ENCODE data around the gene SH3GL2.
"Not testable (repeated sequence)": the region's sequence is repeated elsewhere in the genome, so short reads cannot be mapped to it uniquely, and the experiment has no call there.

SH3GL2 gene

GRCh38 chr9:17760250-17760649 is 181.4 kb downstream of the SH3GL2 start:
- DNase-seq = no peak

- no peak for DNase-seq
These were observed 183.3 kb downstream of the SH3GL2 start for GRCh38 chr9:17761984-17762676.

- no peak for DNase-seq
These were observed 185.4 kb downstream of the SH3GL2 start for GRCh38 chr9:17764306-17764705.

- DNase-seq = not testable (repeated sequence)
These were observed 186.3 kb downstream of the SH3GL2 start for GRCh38 chr9:17765131-17765530.

GRCh38 chr9:17772223-17772622 is 193.4 kb downstream of the SH3GL2 start:
- no peak for DNase-seq

GRCh38 chr9:17775656-17776055 is 196.8 kb downstream of the SH3GL2 start:
- DNase-seq = no peak

GRCh38 chr9:17776735-17777134 is 197.9 kb downstream of the SH3GL2 start:
- DNase-seq = no peak

- no peak for DNase-seq
These were observed 198.6 kb downstream of the SH3GL2 start for GRCh38 chr9:17777465-17777864.

- no peak for DNase-seq
These were observed 203.7 kb downstream of the SH3GL2 start for GRCh38 chr9:17782430-17783149.

GRCh38 chr9:17783227-17783626 is 204.4 kb downstream of the SH3GL2 start:
- DNase-seq = no peak

GRCh38 chr9:17789316-17789715 is 210.4 kb downstream of the SH3GL2 start:
- no peak for DNase-seq

GRCh38 chr9:17793713-17794622 is 215.1 kb downstream of the SH3GL2 start:
- no peak for DNase-seq

- no peak for DNase-seq
These were observed 216.9 kb downstream of the SH3GL2 start for GRCh38 chr9:17795744-17796143.

GRCh38 chr9:17799369-17799768 is 220.5 kb downstream of the SH3GL2 start:
- DNase-seq = no peak

GRCh38 chr9:17800418-17800817 is 221.6 kb downstream of the SH3GL2 start:
- DNase-seq = no peak

GRCh38 chr9:17802249-17802857 is 223.5 kb downstream of the SH3GL2 start:
- DNase-seq = no peak

- no peak for DNase-seq
These were observed 228.9 kb downstream of the SH3GL2 start for GRCh38 chr9:17807613-17808282.

GRCh38 chr9:17810317-17810716 is 231.5 kb downstream of the SH3GL2 start:
- no peak for DNase-seq

- peak; percentile 29 to 35 for DNase-seq
These were observed 232.1 kb downstream of the SH3GL2 start for GRCh38 chr9:17810728-17811571.

GRCh38 chr9:17813798-17814197 is 234.9 kb downstream of the SH3GL2 start:
- DNase-seq = no peak

- DNase-seq = no peak
These were observed 237.7 kb downstream of the SH3GL2 start for GRCh38 chr9:17816431-17817027.
